Ectodermal cell (in vitro differentiated cells): Measurements from ENCODE around the gene KRT32.

Source experiments
- H3K27ac ChIP-seq: 2 replicates; pipeline ENCODE4 v1.7.0; 2013; ENCODE audit warnings: mild to moderate bottlenecking, low read depth, low read length; ENCODE audit not compliant: insufficient read depth, poor library complexity, severe bottlenecking
- H3K27me3 ChIP-seq: 2 replicates; pipeline ENCODE4 v1.7.0; 2013; ENCODE audit warnings: mild to moderate bottlenecking, low read length; ENCODE audit not compliant: insufficient read depth, control insufficient read depth, poor library complexity, severe bottlenecking
- H3K36me3 ChIP-seq: one replicate; pipeline ENCODE4 v1.7.0; 2013; ENCODE audit warnings: low read length; ENCODE audit not compliant: control insufficient read depth, insufficient read depth
- H3K4me1 ChIP-seq: one replicate; pipeline ENCODE4 v1.7.0; 2013; ENCODE audit warnings: low read length; ENCODE audit not compliant: control insufficient read depth, insufficient read depth
- H3K4me3 ChIP-seq: 2 replicates; pipeline ENCODE4 v1.7.0; 2013; ENCODE audit warnings: low read depth, low read length, control low read depth; ENCODE audit not compliant: insufficient read depth
- H3K9me3 ChIP-seq: 2 replicates; pipeline ENCODE4 v1.7.0; 2013; ENCODE audit warnings: mild to moderate bottlenecking, low read length, moderate library complexity; ENCODE audit not compliant: control insufficient read depth
- WGBS, 2 experiments: methylation state at CpG; one replicate each; pipeline ENCODE4 v1.1.7; 2013; ENCODE audit warnings: missing lambda C conversion rate in 2 of 2; 5-methylcytosine and 5-hydroxymethylcytosine counted together

The KRT32 gene

DNA sequence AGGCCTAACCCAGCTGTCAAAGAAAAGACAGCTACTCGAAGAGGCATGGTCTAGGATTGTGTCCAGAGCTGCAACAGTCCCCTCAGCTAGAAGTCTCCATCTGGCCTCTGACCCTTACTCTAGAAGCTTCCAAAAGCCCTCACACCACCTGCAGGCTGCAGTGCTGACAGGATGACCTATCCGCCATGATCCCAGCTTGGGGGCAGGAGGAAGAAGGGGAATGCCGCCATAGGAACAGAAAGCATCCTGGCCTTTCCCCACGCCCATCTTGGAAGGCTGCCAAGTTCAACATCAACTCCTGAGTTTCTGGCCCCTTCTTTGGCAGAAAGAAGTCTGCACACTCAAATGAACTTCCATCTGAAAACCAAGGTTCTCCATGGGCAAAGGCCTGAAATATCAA lies 25.6 kb upstream of the KRT32 start:
- no peaks in the 10 kb centered on the region for H3K9me3 ChIP-seq
- H3K4me1 ChIP-seq: no peaks in the 10 kb centered on the region
- WGBS, 2 experiments: 91% methylated on average over 4 of the region's 4 CpGs
- no peaks in the 10 kb centered on the region for H3K36me3 ChIP-seq
- H3K27ac ChIP-seq: no peak overlapping the region
- no peaks in the 10 kb centered on the region for H3K27me3 ChIP-seq
- no peak overlapping the region for H3K4me3 ChIP-seq

DNA sequence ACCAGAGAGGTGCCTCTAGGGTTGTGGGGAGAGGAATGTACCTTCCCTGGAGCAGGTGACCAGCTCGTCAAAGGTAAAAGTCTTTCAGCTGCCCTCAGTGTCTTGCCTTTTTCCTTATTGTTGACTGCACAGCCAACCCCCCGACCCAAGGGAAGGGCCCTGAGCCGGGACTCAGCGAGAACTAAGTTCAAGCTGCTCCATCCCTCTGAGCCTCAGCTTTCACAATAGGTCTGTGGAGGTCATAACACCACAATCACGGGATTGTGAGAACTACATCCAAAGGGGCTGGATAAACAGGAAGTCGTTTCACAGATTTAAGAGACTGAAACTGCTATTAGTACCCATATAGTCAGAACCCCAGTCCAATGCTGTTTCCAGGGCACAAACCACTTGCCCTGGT lies 25.2 kb upstream of the KRT32 start:
- Histone ChIP-seq H3K4me1 (no peaks in the 10 kb centered on the region), H3K27me3 (no peaks in the 10 kb centered on the region), H3K27ac (no peak overlapping the region), H3K4me3 (no peak overlapping the region), H3K36me3 (no peaks in the 10 kb centered on the region), H3K9me3 (no peaks in the 10 kb centered on the region)
- 92 to 93% methylated on average over 6 of the region's 6 CpGs for WGBS, 2 experiments

DNA sequence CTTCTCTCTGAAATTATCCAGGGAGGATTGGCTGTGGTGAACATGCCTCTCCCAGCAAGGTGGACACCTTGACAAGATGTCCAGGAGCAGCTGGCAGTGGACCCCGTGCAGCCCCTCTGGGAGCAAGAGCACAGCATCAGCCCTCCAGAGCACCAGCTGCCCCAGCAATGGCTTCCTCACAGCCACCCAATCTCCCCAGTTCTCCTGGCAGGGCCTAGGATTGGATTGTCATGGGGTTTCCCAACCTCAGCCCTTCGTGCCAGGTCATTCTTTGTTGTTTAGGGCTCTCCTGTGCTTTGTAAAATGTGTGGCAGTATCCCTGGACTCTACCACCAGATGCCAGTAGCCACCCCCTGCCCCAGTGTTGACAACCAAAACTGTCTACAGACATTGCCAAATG lies 24.3 kb upstream of the KRT32 start:
- no peak overlapping the region for H3K4me3 ChIP-seq
- H3K36me3 ChIP-seq: no peaks in the 10 kb centered on the region
- H3K4me1 ChIP-seq: no peaks in the 10 kb centered on the region
- 70 to 81% methylated on average over 2 of the region's 2 CpGs for WGBS, 2 experiments
- H3K27ac ChIP-seq: no peak overlapping the region
- H3K9me3 ChIP-seq: no peaks in the 10 kb centered on the region
- no peaks in the 10 kb centered on the region for H3K27me3 ChIP-seq

DNA sequence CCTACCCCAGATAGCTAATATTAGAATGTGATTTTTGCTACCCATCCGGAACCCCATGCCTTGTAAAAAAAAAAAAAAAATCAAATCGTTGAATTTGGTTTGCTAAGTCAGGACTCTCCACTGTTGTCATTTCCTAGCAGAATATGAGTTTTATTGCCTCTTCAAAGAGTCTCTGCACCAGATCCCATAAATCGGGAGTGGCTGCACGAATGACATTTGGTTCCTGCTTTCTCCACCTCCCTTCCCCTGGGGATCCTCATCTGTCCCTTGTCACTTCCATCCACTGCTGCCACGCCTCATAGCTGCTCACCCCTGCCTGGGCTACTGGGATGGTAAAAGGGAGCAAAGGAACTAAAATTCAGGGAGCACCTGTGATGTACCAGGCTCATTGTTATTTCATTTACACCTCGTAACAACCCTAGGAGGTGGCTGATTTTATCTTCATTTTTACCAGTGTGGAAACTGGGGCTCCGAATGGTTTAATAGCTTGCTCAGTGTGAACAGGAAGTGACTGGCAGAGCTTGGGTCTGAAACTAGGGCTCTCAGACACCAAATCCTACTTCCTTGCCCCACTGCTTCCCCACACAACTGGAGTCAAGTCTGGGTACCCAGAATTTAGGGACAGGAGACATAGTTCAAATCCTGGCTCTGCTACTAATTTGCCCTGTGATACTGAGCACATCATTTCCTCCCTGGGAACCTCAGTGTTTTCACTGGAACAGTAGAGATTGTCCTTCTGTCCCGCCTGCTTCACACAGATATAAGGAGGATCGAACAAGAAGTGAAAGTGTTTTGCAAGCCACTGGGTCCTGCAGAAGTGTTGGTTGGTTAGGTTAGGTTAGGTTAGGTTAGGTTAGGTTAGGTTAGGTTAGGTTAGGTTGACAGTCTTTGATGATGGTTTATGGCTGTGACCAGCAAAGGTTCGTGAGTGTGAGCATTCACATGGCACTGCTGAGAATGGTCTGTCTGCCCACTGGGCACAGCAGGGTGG lies 23.1 kb upstream of the KRT32 start:
- 88 to 92% methylated on average over 10 of the region's 10 CpGs for WGBS, 2 experiments
- Histone ChIP-seq H3K36me3 (no peaks in the 10 kb centered on the region), H3K4me1 (no peaks in the 10 kb centered on the region), H3K27ac (no peak overlapping the region), H3K9me3 (no peaks in the 10 kb centered on the region), H3K27me3 (no peaks in the 10 kb centered on the region), H3K4me3 (no peak overlapping the region)

DNA sequence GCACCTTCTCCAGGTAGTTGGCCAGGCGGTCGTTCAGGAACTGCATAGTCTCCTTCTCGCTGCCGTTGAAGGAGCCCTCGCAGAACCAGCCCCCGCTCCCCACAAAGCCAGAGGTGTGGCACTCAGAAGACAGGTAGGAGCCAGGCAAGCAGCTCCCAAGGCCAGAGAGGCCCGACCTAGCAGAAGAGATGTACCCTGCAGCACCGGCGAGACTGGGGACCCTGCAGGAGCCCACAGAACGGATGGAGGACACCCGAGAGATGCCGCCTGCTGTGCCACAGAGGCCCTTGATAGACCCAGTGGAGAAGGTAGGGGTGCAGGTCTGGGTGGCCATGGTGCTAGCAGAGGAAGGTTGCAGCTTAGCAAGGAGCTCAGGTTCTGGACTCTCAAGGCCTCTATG lies 22.3 kb upstream of the KRT32 start, which contains the start of gene KRT36:
Gene KRT36, minus strand, starts transcription at position 380 of the 400 bp plus-strand sequence. Its CDS starts 46 bp downstream, at position 334.
- H3K36me3 ChIP-seq: no peaks in the 10 kb centered on the region
- no peak within 1 kb of the TSS for H3K4me3 ChIP-seq
- peaks cover 2% of the 10 kb centered on the region for H3K4me1 ChIP-seq
- no peak within 1 kb of the TSS for H3K27ac ChIP-seq
- WGBS, 2 experiments: 95 to 96% methylated on average over 12 of the region's 12 CpGs
- no peaks in the 10 kb centered on the region for H3K27me3 ChIP-seq
- H3K9me3 ChIP-seq: no peaks in the 10 kb centered on the region

DNA sequence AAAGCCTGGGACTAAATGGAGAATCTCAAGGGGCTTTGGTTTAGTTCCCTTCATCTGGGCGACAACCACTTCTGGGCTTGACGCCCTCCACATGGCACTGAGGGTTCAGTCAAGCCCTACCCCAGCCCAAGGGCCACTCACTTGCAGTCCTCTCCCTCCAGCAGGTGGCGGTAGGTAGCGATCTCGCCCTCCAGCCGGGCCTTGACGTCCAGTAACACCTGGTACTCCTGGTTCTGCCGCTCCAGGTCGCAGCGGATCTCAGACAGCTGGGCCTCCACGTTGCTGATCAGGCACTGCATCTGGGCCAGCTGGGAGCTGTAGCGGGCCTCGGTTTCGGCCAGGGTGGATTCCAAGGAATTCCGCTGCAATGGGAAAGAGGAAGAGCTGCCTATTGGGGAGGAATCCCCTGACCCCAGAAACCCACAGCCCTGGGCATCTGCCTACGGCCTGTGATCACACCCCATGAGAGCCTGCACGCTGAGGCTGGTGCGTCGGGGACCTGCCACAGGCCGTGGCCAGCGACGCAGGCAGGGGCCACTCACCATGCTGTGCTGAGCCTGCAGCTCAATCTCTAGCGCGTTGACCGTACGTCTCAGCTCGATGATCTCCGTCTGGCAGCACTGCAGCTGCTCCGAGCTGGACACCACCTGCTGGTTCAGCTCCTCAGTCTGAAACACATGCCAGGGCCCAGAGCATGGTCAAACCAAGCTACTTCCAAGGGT lies 19.8 kb upstream of the KRT32 start:
- Histone ChIP-seq H3K27me3 (no peaks in the 10 kb centered on the region), H3K4me1 (peaks cover 4% of the 10 kb centered on the region), H3K36me3 (no peaks in the 10 kb centered on the region), H3K27ac (no peak overlapping the region), H3K9me3 (no peaks in the 10 kb centered on the region), H3K4me3 (no peak overlapping the region)
- 71% methylated on average over 29 of the region's 29 CpGs for WGBS, 2 experiments

DNA sequence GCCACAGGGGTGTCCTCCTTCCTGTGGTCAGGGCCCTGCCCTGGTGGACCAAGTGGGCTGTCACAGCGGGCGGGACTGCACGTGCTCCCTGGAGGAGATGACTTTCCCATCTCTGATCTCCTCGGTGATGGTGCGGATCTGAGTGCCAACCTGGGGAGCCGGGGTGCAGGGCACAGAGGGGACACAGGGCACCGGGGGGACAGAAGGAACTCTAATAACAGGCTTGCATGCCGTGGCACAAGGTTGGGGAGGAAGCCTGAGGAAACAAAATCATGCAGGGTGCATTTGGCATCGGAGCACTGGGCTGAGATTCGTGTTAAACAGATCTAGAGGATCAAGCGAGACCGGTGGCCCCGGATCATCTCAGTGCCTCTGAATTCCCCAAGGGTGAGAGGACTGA lies 19.1 kb upstream of the KRT32 start:
- no peaks in the 10 kb centered on the region for H3K27me3 ChIP-seq
- H3K9me3 ChIP-seq: no peaks in the 10 kb centered on the region
- H3K4me1 ChIP-seq: peaks cover 4% of the 10 kb centered on the region
- no peak overlapping the region for H3K27ac ChIP-seq
- 95% methylated on average over 13 of the region's 13 CpGs for WGBS, 2 experiments
- no peak overlapping the region for H3K4me3 ChIP-seq
- H3K36me3 ChIP-seq: no peaks in the 10 kb centered on the region

DNA sequence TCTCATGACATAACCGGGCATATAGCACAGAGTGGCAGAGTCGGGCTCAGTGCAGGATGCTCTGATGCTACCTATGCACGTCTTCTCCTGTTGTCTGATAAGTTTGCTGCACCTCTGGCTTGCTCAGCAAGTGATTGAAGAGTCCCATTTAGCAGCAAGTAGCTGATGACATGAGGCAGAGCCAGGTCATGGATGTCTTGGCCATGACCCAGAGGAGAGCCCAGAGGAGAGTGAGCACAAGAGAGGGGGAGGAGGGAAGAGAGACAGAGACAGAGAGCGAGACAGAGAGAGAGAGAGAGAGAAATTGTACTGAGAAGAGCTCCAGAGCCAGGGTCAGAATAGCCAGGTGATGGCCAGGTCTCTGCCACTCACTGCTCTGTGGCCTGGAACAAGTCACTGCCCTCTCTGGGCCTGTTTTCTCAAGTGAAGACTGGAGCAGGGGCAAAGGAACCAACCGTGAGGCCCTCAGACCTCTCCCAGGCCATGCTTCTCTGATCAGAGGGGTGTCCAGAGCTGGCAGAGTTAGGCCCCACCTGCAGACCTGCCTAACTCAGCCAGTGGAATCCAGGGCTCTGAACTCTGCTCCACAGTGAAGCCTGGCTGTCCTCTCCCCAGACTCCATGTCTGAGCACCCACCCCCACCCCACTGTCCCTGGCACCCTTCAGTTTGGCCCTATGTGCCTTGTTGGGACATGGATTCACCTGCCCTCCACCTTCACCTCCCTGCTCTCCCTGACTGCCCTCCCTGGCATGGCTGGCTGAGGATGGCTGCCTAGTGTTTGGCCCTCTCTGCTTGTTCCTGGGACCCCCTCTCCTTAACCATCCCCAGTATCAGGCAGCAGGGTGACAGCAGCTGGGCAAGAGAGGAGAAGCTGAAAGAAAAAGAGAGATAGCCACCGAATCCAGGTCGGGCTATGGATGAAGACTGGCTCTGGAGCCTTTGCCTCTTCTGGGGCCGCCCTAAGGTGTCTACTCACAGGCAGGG lies 18.0 kb upstream of the KRT32 start:
- 92 to 94% methylated on average over 8 of the region's 8 CpGs for whole genome bisulfite sequencing, 2 experiments
- H3K9me3 ChIP-seq: no peaks in the 10 kb centered on the region
- no peaks in the 10 kb centered on the region for H3K36me3 ChIP-seq
- no peaks in the 10 kb centered on the region for H3K27me3 ChIP-seq
- no peak overlapping the region for H3K4me3 ChIP-seq
- H3K4me1 ChIP-seq: peaks cover 4% of the 10 kb centered on the region
- no peak overlapping the region for H3K27ac ChIP-seq

DNA sequence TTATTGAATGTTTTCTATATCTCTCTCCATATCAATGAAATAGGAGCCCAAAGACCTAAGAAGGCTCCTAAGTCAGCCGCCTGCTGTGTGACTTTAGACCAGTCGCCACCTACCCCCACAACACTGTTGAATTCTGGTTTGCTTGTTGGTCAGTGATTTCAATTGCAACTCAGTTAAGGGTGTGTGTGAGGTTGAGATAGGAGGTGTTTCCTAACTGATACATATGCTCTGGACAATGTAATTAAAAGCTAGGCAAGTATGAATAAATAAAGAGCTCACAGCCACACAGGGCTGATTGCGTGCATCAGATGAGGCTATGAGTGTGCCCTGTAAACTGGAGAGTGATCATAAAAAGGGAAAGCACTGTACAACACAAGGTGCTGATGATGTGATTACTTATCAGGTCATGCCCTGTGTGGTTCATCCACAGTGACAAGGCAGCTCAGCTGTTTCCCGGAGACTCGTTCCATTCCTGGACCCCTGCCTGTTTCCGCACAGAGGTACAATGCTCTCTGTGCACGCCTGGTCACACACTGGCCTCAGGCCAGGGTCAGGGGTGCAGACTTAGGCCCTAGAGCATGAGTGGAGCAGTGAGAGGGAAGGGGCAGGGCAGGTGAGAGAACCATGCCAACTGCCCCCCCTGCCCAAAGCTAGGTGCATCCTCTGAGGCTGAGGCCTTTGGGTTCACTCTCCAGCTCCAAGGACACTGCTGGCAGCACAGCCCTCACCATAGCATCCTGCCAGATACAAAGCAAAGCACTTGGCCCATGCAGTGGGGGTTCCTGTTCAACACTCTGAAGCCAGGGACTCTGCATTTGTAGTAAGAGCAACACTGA lies 17.0 kb upstream of the KRT32 start:
- Histone ChIP-seq H3K4me1 (peaks cover 4% of the 10 kb centered on the region), H3K27ac (no peak overlapping the region), H3K27me3 (no peaks in the 10 kb centered on the region), H3K4me3 (no peak overlapping the region), H3K36me3 (no peaks in the 10 kb centered on the region), H3K9me3 (no peaks in the 10 kb centered on the region)
- WGBS, 2 experiments: 87 to 89% methylated on average over 6 to 7 of the region's 7 CpGs
